Fibroblast of mammary gland (primary cell): ENCODE data around the gene DCLK1.

Experiments
- DNase-seq: peaks from one replicate; pipeline ENCODE4 v3.0.0-alpha.2; 2010; ENCODE audit warnings: low read depth
- H3K4me3 ChIP-seq: 2 replicates; pipeline ENCODE4 v1.5.1; 2011; ENCODE audit warnings: low read depth, mild to moderate bottlenecking, low read length, moderate library complexity; ENCODE audit not compliant: control insufficient read depth
- CTCF ChIP-seq: conservative IDR thresholded peaks from 2 replicates; pipeline ENCODE4 v1.5.1; 2011; ENCODE audit warnings: low read depth, low read length, inconsistent platforms; ENCODE audit not compliant: control insufficient read depth, insufficient read depth

DCLK1 gene

DNA sequence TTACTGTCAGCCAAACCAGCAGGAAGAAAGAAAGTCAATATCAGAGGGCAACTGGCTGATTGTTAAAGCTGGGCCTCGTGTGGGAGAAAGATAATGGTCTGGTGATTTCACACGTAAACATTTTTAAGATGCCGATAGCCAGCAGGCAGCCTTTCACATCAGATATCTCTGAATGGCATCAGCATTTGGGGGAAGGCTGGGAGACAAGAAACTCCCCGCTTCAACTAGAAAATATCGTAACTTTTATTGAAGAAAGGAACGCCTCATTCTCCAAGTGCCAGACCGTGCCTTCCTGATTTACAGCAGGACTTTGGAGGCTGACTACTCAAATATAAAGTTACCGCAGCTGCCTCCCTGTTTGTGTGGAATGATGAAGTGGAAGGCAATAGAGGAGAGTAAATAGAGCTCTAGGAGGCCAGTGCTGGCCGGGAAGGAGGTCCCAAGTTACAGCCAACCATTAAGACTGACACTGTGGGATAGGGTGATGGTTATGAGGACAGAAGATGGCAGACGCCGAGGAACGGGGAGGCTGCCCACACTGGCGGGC is 370.4 kb downstream of the DCLK1 start:
- TF ChIP-seq CTCF: no peak
- H3K4me3 ChIP-seq: no peak overlapping the region
- no peak for DNase-seq

DNA sequence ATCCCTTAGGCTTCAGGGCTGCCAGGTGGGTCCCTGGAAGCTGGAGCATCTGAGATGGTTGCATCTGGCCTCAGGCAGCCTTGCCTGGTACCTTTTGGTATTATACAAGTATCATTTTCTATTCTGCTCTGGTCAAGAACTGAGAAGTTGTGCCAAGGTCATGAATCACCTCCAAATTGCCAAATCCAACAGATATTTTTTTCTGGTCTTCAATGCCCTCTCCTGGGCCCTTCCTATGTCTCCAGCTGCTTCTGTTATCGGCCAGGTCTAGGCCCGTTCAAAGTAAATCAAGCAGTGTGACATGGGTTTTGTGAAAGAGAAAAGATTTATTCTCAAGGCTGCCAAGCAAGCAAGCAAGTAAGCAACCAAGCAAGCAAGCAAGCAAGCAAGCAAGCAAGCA is 383.6 kb downstream of the DCLK1 start:
- no peak for TF ChIP-seq CTCF
- no peak overlapping the region for H3K4me3 ChIP-seq
- peak; percentile 47 for DNase-seq

- no peak for DNase-seq
- H3K4me3 ChIP-seq: no peak overlapping the region
- TF ChIP-seq CTCF: no peak
These were observed 386.5 kb downstream of the DCLK1 start for GRCh38 chr13:35744566-35745178.

DNA sequence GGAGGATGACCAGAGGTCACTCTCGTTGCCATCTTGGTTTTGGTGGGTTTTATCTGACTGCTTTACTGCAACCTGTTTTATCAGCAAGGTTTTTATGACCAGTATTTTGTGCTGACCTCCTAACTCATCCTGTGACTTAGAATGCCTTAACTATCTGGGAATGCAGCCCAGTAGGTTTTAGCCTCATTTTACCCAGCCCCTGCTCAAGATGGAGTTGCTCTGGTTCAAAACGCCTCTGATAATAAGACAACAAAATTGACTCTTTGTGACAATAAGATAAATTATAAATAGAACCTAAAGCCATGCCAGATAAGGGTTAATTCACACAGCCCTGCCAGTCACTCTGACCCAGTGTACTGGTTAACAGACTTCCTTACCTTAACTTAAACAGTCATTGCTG is 387.0 kb downstream of the DCLK1 start:
- DNase-seq: no peak
- no peak overlapping the region for H3K4me3 ChIP-seq
- TF ChIP-seq CTCF: no peak

DNA sequence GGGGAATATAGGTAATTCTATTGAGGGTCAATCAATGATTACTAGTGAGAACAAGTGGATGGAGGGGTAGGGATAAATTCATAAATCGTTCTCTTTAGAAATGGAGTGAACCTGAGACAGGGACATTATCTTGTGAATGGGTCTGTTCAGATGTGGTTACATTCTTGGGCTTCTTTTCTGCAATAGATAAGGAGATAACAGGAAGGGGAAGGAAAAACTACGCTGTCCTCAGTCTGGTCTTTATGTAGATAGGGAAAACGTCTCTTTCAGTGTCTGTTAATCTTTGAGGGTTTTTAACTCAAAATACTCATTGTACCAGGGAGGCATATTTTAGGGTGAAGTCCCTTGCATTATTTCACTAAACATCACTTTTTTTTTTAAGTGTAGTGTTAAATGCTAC is 388.0 kb downstream of the DCLK1 start:
- TF ChIP-seq CTCF: no peak
- no peak overlapping the region for H3K4me3 ChIP-seq
- no peak for DNase-seq

DNA sequence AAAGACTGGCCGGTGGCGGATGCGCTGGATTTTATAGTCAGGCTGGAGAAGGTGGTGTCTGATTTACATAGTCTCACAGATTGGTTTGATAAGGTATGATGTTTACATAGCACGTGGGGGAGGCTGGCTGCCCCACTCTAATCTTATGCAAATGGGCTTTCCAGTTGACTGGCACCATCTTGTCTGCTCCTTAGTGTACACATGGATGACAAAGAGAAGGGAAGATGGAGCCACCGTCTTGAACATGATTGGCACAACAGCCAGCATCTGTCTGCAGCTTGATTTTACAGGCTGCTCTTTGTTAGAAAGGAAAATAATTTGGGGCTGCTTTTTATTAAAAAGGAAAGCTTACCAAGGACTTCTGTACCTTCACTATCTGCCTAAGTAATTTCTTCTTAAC is 389.5 kb downstream of the DCLK1 start:
- DNase-seq: no peak
- TF ChIP-seq CTCF: no peak

DNA sequence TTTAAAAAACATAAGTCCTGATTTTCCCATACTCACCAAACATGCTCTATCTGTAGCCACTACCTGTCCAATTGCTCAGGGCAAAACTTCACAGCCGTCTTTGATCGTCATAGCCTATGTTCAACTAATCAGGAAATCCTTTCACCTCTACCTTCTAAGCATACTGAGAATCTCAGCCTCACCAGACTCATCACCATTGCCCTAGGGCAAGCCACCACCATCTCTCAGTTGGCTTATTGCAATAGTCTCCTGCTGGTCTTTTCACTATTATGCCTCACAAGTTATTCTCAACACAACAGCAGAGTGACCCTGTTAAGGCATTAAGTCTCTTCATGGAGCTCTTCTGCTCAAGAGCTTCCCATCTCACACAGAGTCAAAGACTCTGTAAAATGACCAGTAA is 394.3 kb downstream of the DCLK1 start:
- TF ChIP-seq CTCF: no peak
- no peak overlapping the region for H3K4me3 ChIP-seq
- DNase-seq: no peak

More for the DNA sequence above, 389.5 kb downstream of the DCLK1 start:
- no peak overlapping the region for H3K4me3 ChIP-seq
